IPS DF 19.7 (cell line): ENCODE results near the gene ZBTB33.
A peak's percentile ranks its signal among the peaks of the same experiment; 100 is the strongest.

Experiments
- DNase-seq: peaks from one replicate; pipeline ENCODE4 v3.0.0-alpha.2; 2013; ENCODE audit warnings: low read depth, low spot score

The ZBTB33 gene, protein sequence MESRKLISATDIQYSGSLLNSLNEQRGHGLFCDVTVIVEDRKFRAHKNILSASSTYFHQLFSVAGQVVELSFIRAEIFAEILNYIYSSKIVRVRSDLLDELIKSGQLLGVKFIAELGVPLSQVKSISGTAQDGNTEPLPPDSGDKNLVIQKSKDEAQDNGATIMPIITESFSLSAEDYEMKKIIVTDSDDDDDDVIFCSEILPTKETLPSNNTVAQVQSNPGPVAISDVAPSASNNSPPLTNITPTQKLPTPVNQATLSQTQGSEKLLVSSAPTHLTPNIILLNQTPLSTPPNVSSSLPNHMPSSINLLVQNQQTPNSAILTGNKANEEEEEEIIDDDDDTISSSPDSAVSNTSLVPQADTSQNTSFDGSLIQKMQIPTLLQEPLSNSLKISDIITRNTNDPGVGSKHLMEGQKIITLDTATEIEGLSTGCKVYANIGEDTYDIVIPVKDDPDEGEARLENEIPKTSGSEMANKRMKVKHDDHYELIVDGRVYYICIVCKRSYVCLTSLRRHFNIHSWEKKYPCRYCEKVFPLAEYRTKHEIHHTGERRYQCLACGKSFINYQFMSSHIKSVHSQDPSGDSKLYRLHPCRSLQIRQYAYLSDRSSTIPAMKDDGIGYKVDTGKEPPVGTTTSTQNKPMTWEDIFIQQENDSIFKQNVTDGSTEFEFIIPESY

DNA sequence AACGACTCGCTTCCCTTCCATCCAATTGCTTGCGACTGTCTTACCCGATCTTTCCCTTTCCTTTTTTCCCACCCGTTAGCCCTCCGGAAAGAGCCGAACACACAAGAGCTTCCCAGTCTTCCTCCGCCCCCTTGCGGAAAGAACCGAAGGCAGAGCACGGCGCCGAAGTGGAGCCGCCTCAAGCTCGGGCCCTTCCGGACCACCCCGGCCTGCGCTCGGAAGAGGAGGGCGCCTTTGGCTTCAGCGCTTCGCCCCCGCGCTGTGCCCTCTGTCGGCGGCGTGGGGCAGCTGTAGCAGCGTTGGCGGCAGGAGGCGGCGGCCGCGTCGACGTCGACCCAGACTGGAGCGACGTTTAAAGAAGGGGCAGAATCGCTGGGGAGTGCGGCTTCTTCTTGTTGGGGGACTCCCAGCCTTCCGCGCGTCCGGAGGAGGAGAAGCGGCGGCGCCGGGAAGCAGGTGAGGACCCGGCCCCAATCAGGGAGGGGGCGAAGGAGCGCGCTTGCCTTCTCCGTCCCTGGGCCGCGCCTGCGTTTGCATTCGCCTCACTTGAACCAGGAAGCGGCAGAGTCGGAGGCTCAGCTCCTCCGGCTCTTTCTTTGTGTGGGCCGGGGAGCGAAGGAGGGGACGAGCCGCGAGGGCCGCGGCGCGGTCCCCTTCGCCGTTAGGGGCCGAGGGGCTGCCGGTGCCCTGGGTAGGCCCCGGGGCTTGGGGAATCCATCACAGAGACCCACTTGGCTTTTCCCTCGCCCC lies at the start of gene ZBTB33:
Gene ZBTB33 (plus strand): TSS at position 291 of the 750 bp plus-strand sequence. CDS start 2,604 bp downstream, outside the sequence.
- peak; percentile 50 for DNase-seq

DNA sequence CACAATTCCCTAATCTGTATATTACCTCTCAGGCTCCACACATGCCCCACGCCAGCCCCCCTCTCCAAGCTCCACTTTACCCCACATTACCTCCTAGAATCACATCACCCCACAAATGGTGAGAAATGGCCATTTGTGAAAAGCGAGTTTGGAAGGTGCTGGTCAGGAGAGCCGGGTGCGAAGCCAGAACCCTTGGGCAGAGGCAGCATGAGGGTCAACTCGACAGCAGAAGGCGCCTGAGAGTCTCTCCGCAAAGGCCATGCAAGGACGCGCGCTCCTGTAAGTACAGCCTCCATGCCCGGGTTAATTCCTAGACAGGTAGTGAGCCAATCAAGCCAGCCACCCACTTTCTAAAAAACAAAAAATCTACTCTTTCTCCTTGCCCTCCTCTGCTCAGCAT lies 49.8 kb upstream of the ZBTB33 start:
- DNase-seq = no peak

DNA sequence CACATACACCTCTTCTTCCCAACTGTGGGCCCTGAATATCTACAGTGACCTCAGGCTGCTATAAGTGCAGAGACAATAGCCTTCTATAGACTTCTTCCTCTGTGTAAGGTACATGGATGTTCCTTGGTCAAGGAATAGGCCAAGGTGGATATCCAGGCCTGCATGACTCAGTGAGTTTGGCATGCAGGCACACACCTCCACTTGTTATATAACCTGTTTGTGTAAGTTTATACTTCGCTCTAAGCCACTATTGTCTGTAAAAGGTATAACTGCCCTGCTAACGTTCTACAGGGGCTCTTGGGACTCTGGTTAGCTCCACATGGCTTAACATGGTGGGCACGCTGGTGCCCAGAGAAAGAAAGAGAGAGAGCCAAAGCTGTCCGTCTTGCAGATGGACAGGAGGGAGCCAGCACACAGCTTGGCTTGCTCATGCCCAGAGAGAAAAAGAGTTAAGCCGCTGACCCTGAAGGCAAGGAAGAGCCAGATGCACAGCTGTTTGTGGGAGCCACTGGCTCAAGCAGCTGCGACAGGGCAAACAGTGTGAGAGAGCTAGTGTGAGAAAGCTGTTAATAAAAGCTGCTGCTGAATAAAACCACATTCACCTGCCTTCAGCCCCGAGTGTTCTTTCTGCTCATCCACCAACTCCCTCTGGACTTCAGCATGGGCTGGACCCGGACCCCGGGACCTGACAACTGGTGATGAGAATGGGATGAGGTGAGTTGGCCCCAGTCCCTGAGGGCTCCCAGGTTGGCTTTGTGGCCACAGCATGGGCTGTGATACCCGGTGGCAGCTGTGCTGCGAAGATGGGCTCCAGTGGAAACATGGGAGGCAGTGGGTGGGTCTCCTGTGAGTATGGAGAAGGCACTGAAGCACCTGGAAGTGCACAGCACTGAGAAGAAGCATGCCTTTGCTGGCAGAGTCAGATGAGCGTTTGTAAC lies 44.5 kb upstream of the ZBTB33 start:
- no peak for DNase-seq

DNA sequence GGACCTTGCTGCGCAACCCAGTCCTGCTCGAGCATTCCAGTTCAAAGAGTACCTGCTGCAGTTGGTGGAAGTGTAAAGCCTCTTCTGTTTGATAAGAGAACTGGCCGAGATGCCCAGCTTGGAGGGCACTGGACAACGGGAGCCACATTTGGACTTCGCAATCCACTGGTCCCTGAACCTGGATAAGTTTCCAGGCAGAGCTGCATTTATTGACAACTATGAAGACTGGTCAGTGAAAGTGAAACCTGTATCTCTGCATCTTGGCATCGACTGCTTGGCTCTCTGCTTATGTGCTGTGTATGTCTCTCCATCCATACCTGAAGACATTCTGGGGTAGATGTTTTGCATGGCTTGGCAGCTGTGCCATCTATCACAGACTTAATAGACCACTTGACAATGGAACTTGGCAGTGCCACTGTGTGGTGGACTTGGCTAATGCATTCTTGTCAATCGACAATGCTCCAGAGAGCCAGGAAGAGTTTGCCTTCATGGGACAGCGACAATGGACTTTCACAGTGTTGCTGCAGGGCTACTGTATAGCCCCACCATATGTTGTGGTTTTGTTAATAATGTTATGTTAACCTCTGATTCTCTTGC lies 43.5 kb upstream of the ZBTB33 start:
- no peak for DNase-seq

DNA sequence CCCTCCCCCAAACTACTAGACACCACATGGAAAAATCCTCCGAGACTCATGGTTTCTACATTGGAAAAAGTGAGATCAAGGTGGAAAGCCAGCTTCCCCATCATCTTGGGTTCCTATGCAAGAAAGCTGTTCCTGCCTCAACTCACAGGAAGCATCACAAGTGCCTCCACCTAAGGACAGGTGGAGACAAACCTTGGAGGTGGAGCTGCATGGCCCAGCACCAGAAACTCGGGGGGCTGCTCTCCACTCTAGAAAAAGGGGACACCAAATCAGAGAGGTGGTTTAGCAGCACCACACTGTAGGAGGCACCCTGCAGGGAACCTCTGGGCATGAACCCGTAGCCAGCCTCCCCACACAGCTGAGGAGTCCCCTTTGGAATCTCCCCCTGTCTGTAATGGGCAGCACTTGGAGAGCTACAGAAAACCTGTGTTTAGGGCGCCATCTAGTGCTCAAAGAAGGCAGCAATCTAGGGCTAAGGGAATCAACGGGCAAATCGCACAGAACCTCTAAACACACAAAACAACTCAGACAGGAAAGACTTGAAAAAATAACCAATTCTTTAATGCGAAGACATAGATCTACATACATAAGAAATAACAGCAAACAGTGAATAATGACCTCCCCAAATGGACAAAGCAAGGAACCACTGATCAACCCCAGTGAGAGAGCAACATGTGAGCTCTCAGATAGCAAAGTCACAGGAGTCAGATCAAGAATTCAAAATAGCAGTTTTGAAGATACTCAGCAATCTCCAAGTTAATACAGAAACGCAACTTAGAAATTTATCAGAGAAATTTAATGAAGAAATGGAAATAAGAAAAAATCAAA lies 37.0 kb upstream of the ZBTB33 start:
- peak; percentile 5 for DNase-seq

DNA sequence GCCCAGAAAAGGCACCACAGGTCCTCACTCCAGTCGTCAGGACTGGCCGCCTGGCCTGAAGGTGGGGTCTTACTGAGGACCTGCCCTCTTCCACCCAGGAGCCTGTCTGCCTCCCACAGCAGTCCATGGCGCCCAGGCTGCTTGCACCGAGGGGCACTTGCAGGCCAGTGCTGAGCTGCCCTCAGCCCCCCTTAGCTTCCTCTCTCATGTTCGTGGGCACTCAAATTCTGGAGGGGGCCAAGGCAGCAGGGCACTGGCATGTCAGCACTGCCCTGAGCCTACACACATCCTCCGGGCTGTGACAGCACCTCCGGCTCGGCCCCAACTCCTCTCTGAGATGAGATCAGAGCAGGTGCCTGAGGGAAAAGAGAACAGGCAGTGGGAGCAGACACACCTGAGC lies 27.2 kb upstream of the ZBTB33 start:
- no peak for DNase-seq

DNA sequence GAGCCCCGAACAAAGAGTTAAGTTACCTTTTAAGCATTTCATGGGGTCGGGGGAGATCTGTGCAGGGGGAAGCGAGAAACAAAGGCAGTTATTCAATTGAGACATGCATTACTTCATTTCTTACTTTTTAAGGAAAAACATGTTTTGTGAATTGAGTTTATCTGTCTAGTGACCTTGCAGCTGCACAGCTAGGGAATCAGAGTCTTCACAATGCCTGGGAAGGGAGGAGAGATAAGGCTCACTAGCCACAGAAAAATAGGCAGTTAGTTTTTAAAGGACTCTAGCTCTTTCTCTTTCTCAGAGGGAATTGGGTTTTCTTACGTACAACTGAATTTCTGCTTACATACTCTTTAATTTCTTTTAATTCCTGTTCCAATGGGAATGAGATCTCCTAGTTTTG lies 26.2 kb upstream of the ZBTB33 start:
- no peak for DNase-seq

DNA sequence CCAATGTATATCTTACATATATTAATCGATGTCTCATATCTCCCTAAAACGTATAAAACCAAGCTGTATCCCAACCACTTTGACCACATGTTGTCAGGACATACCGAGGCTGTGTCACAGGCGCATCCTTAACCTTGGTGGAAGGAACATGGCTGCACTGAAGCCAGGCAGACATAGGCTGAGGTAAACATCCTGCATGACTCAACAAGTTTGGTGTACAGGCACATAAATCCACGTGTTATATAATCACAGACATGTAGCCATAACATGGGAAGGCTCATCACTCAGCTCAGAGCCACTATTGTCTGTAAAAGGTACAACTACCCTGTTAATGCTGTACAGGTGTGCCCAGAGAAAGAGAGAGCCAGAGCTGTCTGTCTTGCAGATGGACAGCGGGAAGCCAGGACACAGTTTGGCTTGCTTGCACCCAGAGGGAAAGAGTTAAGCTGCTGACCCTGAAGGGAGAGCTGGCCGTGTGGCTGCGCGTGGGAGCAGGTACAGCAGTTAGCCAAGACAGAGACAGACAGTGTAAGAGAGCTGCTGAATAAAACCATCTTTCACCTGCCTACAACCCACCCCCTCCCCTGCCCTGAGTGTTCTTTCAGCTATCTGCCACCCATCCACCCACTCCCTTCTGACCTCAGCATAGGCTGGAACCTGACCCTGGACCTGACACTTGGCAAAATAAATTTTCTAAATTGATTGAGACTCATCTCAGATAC lies 22.3 kb upstream of the ZBTB33 start:
- no peak for DNase-seq

DNA sequence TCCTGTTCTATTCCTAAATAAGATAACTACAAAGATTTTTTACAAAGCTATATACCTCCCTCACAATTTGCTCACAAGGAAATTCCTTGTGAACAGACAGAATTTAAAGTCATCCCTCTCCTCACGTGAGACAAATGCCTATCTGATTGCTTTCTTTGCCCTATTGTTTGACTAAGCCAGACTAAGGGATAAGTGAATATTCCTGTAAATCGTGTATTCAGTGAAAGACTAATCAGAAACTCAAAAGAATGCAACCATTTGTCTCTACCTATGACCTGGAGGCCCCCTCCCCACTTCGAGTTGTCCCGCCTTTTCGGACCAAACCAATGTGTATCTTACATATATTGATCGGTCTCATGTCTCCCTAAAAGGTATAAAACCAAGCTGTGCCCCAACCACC lies 15.3 kb upstream of the ZBTB33 start:
- DNase-seq = no peak

DNA sequence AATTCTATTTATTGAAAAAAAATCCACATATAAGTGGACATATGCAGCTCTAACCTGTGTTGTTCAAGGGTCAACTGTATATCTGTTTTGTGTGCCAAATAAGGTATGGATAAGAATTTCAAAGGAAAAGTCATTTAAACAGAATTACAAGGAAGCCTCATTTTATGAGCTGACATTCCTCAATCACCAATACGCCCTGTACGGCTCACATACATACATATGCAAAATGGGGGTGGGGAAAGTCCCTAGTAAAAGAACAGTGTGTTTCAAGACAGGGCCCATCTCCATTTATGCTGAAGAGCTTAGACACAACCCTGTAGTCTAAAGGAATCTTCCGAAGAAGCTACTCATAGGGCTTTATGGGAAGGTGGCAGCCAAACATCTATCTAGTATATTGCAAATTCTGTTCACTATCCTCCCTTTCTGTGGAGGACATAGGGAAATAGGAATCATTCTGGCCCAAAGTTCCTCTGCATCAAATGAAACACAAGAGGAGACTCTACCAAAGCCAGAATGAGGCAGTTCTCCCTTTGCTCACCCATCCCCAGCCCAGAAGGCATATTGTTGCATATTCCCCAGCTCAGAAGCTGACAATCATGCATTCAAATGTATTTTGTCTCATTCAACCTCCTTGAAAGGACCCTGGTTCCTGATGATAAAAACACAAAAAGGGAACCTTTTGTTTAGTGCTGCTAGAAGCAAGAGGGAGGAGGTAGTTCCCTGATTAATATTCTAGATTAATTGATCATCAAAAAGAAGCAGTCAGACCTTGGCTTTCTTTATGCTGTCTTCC lies 13.7 kb upstream of the ZBTB33 start:
- DNase-seq = no peak

DNA sequence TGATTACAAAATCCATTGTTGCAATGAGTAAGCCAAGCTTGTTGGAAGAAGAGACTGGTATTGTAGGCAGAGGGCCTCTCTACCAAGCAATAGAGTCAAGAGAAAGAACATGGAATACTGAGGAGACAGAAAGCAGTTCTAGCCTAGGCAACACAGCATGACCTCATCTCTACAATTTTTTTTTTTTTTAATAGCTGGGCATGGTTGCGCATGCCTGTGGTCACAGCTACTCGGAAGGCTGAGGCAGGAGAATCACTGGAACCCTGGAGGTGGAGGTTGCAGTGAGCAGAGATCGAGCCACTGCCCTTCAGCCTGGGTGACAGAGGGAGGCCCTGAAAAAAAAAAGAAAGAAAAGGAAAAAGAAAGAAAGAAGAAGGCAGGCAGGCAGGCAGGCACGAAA lies 11.7 kb upstream of the ZBTB33 start:
- no peak for DNase-seq

DNA sequence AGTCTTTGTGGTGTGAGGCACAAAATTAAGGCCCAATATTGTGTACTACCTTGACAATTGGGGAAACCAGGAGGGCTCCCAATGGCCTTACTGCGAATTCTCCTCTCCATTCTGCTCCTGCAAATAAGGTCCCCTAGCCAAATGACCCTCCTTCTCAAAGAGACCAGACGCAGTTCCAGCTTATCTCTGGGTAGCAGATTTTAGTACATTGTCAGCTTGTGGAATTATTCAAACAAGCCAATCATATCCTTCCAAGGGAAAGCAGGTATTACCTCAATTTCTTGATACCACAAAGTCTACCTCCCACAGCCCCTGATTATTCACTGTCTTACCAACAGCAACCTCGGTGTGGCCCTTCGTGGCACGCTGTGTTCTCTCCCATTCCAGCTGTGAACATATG lies 7.8 kb upstream of the ZBTB33 start:
- no peak for DNase-seq

DNA sequence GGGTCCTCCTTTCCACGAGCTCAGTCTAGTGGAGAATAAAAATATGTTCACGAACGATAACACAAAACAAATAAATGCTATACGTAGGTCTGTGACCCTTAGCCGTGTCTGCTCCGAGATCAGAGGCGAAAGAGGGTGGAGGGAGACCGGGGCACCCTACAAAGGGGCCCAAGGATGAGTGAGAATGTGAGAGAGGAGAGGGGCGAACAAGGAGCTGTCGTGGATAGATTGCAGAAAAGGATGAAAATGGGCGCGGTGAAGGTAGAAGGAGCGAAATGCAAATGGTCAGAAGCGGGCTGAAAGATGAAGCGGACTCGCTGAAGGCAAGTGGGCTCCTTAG lies 6.2 kb upstream of the ZBTB33 start:
- no peak for DNase-seq

DNA sequence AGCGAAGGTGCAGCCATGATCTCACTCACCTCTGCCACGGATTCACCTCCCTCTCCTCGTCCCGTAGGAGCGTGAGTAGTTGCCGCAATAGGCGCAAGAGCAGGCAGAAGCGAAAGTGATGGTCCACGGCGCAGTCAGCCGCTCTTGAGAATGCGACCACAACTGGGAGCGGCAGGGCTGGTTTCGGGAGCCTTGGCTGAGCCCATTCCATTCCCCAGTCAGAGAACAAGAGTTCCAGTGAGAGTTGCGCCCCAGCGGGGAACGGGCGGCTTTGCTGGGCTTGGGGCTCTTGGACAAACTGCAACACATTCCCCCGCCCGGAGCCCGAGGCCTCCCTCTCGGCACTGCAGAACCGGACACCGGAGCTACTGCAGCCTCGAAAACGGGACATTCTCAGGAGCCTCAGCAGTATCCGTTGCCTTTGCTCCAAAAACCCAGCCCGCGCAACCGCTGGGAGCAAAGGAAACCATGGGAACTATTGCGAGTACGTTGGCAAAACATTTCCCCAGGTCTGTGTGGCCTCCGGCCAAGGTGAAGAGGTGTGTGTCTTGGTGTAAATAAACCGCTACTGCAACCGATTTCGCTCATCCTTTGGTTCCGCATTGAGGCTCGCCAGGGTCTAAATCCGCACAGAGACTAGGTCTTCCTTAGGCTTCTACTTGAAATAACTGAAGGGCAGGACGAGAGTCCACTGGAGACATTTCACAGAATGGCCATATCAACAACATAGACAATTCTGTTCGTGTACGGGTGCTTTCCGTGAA lies 5.7 kb upstream of the ZBTB33 start:
- DNase-seq = no peak

DNA sequence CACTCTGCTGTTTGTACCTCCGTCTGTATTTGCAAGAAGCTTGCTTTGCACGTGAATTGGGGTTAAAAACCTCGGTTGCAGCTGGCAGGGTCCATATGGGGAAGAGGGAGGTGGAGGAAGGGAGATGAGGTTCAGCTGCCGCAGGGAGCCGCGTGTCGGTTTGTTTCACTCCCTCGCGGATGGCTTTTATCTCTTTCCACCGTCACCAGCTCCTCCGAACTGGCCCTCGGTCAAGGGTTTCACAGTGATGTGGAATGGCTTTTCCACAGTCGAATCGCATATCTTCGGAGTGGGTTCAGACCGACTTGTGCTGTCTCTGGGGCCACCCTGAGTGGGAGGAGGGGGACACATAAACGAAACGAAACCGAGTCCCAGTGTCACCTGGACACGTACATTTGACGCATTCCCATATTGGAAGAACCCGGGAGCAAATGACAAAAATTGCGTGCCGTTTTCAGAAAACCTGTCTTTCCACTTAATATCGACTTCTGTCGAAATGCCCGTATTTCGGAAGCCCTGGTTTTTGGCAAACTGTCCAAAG lies 929 bp downstream of the ZBTB33 start:
- no peak for DNase-seq

DNA sequence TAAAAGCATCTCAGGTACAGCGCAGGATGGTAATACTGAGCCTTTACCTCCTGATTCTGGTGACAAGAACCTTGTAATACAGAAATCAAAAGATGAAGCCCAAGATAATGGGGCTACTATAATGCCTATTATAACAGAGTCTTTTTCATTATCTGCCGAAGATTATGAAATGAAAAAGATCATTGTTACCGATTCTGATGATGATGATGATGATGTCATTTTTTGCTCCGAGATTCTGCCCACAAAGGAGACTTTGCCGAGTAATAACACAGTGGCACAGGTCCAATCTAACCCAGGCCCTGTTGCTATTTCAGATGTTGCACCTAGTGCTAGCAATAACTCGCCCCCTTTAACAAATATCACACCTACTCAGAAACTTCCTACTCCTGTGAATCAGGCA lies 3.2 kb downstream of the ZBTB33 start:
- no peak for DNase-seq

DNA sequence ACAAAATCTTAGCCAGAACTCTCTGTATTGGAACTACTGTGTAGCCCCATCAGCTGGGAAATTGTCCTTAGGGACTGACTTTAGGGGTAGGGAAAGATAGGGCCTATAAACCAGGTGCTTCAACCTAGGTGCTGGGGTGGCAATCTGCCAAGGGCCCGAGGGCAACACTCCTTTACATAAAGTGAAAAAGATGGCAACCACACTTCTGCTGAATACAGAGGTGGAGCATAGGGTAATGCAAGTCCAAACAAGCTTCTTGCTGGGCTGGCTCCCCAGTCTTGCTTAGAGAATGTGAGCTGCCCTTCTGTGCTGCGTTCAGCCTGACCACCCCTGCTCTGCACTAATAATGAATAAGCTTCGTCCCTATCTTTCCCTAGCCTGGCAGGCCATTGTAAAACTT lies 9.8 kb downstream of the ZBTB33 start:
- no peak for DNase-seq
